Spinal cord (tissue), 10 donors: ENCODE data around the gene UNC79. TPM values are rescaled to one million over a fixed set of nuclear protein-coding genes. Genes with fewer than 3 reads are reported as not detected.

ENCODE experiments used
- DNase-seq, 6 donors: peaks; one replicate each; pipeline versions ENCODE4 v3.0.0 to v3.0.0-alpha.2; 2013 to 2015; ENCODE audit warnings: low spot score in 6 of 6, low read depth in 4 of 6
- H3K27ac ChIP-seq: one replicate; pipeline ENCODE4 v1.5.1; 2013; ENCODE audit warnings: low read depth, low read length, control low read depth
- H3K27me3 ChIP-seq: one replicate; pipeline ENCODE4 v1.6.1; 2013; ENCODE audit warnings: low read length; ENCODE audit not compliant: control insufficient read depth, insufficient read depth
- H3K36me3 ChIP-seq: one replicate; pipeline ENCODE4 v1.6.1; 2013; ENCODE audit warnings: low read length; ENCODE audit not compliant: control insufficient read depth, insufficient read depth
- H3K4me1 ChIP-seq: one replicate; pipeline ENCODE4 v1.6.1; 2013; ENCODE audit warnings: low read length; ENCODE audit not compliant: control insufficient read depth, insufficient read depth
- H3K4me3 ChIP-seq: one replicate; pipeline ENCODE4 v1.5.1; 2013; ENCODE audit warnings: low read depth, low read length, control low read depth
- H3K9me3 ChIP-seq: one replicate; pipeline ENCODE4 v1.6.1; 2013; ENCODE audit warnings: low read length; ENCODE audit not compliant: control insufficient read depth, insufficient read depth
- WGBS: methylation state at CpG from one replicate; pipeline ENCODE4 v1.1.5; 2013; ENCODE audit warnings: missing lambda C conversion rate; ENCODE audit not compliant: insufficient coverage; 5-methylcytosine and 5-hydroxymethylcytosine counted together
- polyA plus RNA-seq, 2 donors: library from polyadenylated mRNA; unstranded; fragments of 120-200 nt; gene quantifications; one replicate each; pipeline ENCODE4 v1.2.1, GENCODE V29; 2013; ENCODE audit not compliant: insufficient read length in 2 of 2
- total RNA-seq, 2 donors: library from RNA; depleted of rRNA in 1 of 2; stranded (reverse); fragments of 120-200 nt in 1 of 2; fragments of >200 nt in 1 of 2; gene quantifications; one replicate each; pipeline versions ENCODE4 v1.2.3 to v1.2.4, GENCODE V29; 2013 to 2014
- donor health status: healthy.

UNC79 gene
- total and polyA plus RNA-seq, 4 donors = 7.9 to 20.7 (median 15.1) TPM

DNA sequence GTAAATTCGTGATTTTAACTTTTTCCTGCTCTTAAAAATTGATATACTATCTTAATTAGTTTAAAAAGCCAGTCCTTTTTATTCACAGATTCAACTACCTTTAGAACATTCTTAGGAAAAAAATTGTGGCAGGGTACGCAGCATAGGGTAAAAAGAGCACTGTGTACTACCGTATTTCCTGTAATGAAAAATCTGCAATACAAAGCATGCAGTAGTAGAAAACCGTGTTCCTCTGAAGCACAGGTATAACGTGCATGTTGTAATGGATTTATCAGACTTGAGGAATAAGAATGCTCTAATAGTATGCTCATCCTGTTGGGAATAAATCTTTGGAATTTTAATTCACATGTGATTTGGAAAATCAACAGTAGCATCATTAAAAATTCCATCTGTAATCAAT is 140.5 kb downstream of the UNC79 start:
- Histone ChIP-seq H3K27ac (no peak overlapping the region), H3K27me3 (no peaks in the 10 kb centered on the region), H3K4me3 (no peak overlapping the region), H3K4me1 (no peaks in the 10 kb centered on the region), H3K9me3 (no peaks in the 10 kb centered on the region), H3K36me3 (no peaks in the 10 kb centered on the region)
- WGBS = 92% methylated on average over 2 of the region's 5 CpGs
- no peak for DNase-seq

DNA sequence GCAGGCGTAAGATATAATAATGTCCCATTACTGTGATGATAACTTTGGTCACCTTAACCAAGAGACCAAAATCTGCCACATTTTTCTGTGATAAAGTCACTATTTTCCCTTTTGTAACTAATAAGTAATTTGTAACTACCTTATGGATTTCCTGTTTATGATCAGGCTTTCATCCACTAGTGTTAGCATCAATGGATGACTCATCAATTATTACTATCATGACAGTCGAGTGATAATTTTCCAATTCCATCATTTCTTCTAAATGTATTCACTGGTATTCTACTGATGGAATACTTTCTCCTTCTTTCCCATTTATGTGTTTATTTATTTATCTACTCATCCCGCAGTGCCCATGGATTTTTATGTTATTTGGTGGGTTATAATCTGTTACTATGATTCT is 148.4 kb downstream of the UNC79 start:
- no CpG with 5 or more reads among the region's 3 CpGs for WGBS
- Histone ChIP-seq H3K9me3 (no peaks in the 10 kb centered on the region), H3K27me3 (no peaks in the 10 kb centered on the region), H3K27ac (no peak overlapping the region), H3K4me1 (no peaks in the 10 kb centered on the region), H3K36me3 (peaks cover 10% of the 10 kb centered on the region), H3K4me3 (no peak overlapping the region)
- no peak for DNase-seq

- 76% methylated on average over 8 of the region's 10 CpGs for WGBS
- DNase-seq = no peak
- peaks cover 20% of the 10 kb centered on the region for H3K36me3 ChIP-seq
- no peak overlapping the region for H3K27ac ChIP-seq
- no peaks in the 10 kb centered on the region for H3K4me1 ChIP-seq
- H3K4me3 ChIP-seq = no peak overlapping the region
- no peaks in the 10 kb centered on the region for H3K27me3 ChIP-seq
- H3K9me3 ChIP-seq = no peaks in the 10 kb centered on the region
These were observed 151.8 kb downstream of the UNC79 start for GRCh38 chr14:93582516-93582915.

DNA sequence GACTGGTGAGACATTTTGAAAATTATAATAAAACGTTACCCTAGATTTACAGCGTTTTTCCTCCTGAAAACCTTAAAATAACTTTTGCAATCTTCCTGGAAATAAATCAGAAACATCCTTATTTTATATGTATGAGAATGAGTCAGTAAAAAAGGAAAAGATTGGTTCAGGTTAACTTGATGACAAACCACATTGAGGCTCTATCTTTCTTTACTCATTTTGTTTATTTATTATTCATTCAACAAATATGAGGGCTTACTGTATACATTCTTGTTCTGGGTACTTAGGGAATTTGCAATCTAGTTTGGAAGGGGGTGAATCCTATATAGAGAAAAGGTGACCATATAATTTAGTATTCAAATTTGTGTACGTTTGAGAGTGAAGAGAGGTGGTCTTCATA is 156.6 kb downstream of the UNC79 start:
- Histone ChIP-seq H3K4me1 (no peaks in the 10 kb centered on the region), H3K4me3 (no peak overlapping the region), H3K9me3 (no peaks in the 10 kb centered on the region), H3K36me3 (peaks cover 13% of the 10 kb centered on the region), H3K27me3 (no peaks in the 10 kb centered on the region), H3K27ac (no peak overlapping the region)
- WGBS = no CpG with 5 or more reads among the region's 3 CpGs
- no peak for DNase-seq

GRCh38 chr14:93591506-93591905 is 160.8 kb downstream of the UNC79 start:
- H3K27ac ChIP-seq = no peak overlapping the region
- 24% methylated on average over 7 of the region's 10 CpGs for WGBS
- peaks cover 5% of the 10 kb centered on the region for H3K36me3 ChIP-seq
- H3K4me3 ChIP-seq = no peak overlapping the region
- H3K4me1 ChIP-seq = no peaks in the 10 kb centered on the region
- no peaks in the 10 kb centered on the region for H3K27me3 ChIP-seq
- no peaks in the 10 kb centered on the region for H3K9me3 ChIP-seq
- peak; percentile 3 to 87 (median 26) for DNase-seq

- no CpG with 5 or more reads among the region's 3 CpGs for WGBS
- Histone ChIP-seq H3K27me3 (no peaks in the 10 kb centered on the region), H3K4me1 (no peaks in the 10 kb centered on the region), H3K4me3 (no peak overlapping the region), H3K36me3 (peaks cover 5% of the 10 kb centered on the region), H3K27ac (no peak overlapping the region), H3K9me3 (no peaks in the 10 kb centered on the region)
- DNase-seq = no peak
These were observed 162.0 kb downstream of the UNC79 start for GRCh38 chr14:93592786-93593185.

DNA sequence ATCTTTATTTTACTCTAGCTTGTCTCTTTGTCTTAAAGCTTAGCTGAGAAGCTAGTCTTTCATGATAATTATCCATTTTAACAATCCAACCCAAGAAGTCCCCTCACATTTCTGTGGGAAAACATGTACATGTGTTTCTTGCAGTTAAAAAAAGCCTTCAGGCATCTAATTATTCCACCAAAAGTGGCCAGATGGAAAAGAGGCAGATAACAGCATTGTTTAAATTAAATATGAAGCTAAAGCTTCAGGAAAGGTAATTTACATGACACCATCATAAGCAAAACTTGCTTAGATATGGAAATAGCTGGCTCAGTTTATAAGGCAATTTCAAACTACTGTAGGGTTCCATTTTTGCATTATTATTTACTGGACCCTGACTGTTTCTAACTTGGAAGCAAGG is 175.4 kb downstream of the UNC79 start:
- Histone ChIP-seq H3K4me3 (no peak overlapping the region), H3K9me3 (no peaks in the 10 kb centered on the region), H3K4me1 (no peaks in the 10 kb centered on the region), H3K27ac (no peak overlapping the region), H3K36me3 (peaks cover 5% of the 10 kb centered on the region), H3K27me3 (no peaks in the 10 kb centered on the region)
- DNase-seq = peak in 2 of 6 donors; percentile 69 to 78

GRCh38 chr14:93619176-93619793 is 188.5 kb downstream of the UNC79 start:
- Histone ChIP-seq H3K36me3 (peaks cover 15% of the 10 kb centered on the region), H3K4me3 (no peak overlapping the region), H3K27ac (no peak overlapping the region), H3K27me3 (no peaks in the 10 kb centered on the region), H3K4me1 (no peaks in the 10 kb centered on the region), H3K9me3 (no peaks in the 10 kb centered on the region)
- DNase-seq = peak; percentile 19 to 90 (median 46)
- 26% methylated on average over 3 of the region's 7 CpGs for WGBS

DNA sequence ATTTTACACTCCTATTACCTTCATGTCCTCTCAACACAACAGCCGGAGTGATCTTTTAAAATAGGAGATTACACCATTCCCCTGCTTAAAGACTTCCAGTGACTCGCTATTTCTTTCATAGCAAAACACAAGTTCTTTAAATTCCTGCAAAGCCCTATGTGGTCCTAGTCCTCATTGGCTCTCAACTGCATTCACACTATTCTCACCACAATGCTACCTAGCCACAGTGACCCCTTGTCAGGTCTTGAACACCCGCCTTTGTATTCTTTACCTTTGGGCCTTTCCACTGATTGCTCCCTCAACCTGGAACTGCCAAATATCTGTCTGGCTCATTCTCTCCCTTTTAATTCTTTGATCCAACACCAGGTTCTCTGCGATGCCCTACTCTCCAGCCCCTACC is 197.3 kb downstream of the UNC79 start:
- Histone ChIP-seq H3K36me3 (no peaks in the 10 kb centered on the region), H3K9me3 (no peaks in the 10 kb centered on the region), H3K27me3 (no peaks in the 10 kb centered on the region)

DNA sequence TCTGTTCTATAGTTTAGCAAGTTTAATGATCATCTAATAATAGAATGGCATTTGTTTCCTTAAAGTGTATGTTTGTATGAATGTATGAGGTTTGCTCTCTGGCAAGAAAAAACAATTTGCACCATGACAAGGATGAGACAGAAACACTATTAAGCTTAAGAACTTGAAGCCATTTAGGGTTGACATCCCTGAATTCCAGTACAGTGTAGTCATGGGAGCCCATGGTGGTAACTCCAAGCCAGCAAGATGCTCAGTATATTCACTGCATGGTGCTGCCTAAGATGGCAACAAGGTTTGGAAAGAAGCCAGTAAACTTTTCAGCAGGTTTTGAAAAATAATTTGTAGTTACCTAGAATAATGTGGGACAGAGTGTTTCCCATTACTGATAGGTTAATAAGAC is 198.9 kb downstream of the UNC79 start:
- H3K27ac ChIP-seq = no peak overlapping the region
- H3K4me1 ChIP-seq = no peaks in the 10 kb centered on the region
- no peak overlapping the region for H3K4me3 ChIP-seq
- H3K9me3 ChIP-seq = no peaks in the 10 kb centered on the region
- no peaks in the 10 kb centered on the region for H3K27me3 ChIP-seq
- H3K36me3 ChIP-seq = no peaks in the 10 kb centered on the region
- DNase-seq = peak in 1 of 6 donors; percentile 10

More for the DNA sequence above, 197.3 kb downstream of the UNC79 start:
- DNase-seq = no peak
- Histone ChIP-seq H3K4me1 (no peaks in the 10 kb centered on the region), H3K27ac (no peak overlapping the region), H3K4me3 (no peak overlapping the region)
- 86% methylated on average over 2 of the region's 4 CpGs for WGBS
